GM12878 (cell line): Measurements from ENCODE around the gene PLXNA4. TPM values are rescaled to one million over a fixed set of nuclear protein-coding genes. Genes with fewer than 3 reads are reported as not detected.

Experiments used
- CEBPZ ChIP-seq: fragments of 150-350 bp; IDR thresholded peaks from 2 replicates; pipeline ENCODE4 v1.6.1; 2016; ENCODE audit warnings: low read depth, low read length
- HDAC2 ChIP-seq: fragments of 200-600 bp; sonication (generic); IDR thresholded peaks from 2 replicates; pipeline ENCODE4 v1.6.1; 2017
- NR2C2 ChIP-seq: IDR thresholded peaks from 2 replicates; pipeline ENCODE4 v1.6.1; 2011; ENCODE audit warnings: borderline replicate concordance, low read depth; ENCODE audit not compliant: control insufficient read depth, insufficient read length
- RCOR1 ChIP-seq: conservative IDR thresholded peaks from 2 replicates; pipeline ENCODE4 v1.6.1; 2012; ENCODE audit warnings: low read depth, low read length, improper control_type of control experiment
- REST ChIP-seq: IDR thresholded peaks from 2 replicates; pipeline ENCODE4 v1.6.1; 2012; ENCODE audit warnings: mild to moderate bottlenecking, low read depth, low read length
- polyA plus RNA-seq, 11 experiments: library from polyadenylated mRNA; depleted of rRNA in 4 of 11; unstranded in 6 of 11; stranded (reverse) in 5 of 11; fragments of >200 nt; fragmentation: Nextera tagmentation in 4 of 11; fragmentation: Illumina TruSeq in 1 of 11; extraction: Ambion mirVana in 4 of 11; extraction: Trizol in 1 of 11; gene quantifications; 1 replicate in 1 of 11; 2 replicates in 10 of 11; pipeline versions ENCODE4 v1.2.1 to v1.2.3, GENCODE V29; 2011 to 2016; ENCODE audit warnings: inconsistent platforms in 2 of 11, missing spikeins in 2 of 11, low read depth in 1 of 11
- total RNA-seq, 4 experiments: library from RNA; depleted of rRNA in 3 of 4; stranded (reverse); fragments of >200 nt in 3 of 4; fragmentation: Illumina TruSeq in 1 of 4; extraction: Trizol in 1 of 4; gene quantifications; 2 replicates each; pipeline versions ENCODE4 v1.2.1 to v1.2.3, GENCODE V29; 2013 to 2021
- TF ChIP-seq, protein P1 (sequence below): fragments of 450-650 bp; IDR thresholded peaks from 2 replicates; pipeline ENCODE4 v1.6.1; 2017; ENCODE audit warnings: mild to moderate bottlenecking, moderate library complexity

PLXNA4 gene
- total and polyA plus RNA-seq, 10 of the 15 experiments (the other 5 are each of a cell fraction or from before 2014, with no cell fraction given) = 0.03 TPM; not detected in 9

GRCh38 chr7:132398253-132398925, 177.9 kb downstream of the PLXNA4 start (continued):
- TF ChIP-seq, protein P1, sequence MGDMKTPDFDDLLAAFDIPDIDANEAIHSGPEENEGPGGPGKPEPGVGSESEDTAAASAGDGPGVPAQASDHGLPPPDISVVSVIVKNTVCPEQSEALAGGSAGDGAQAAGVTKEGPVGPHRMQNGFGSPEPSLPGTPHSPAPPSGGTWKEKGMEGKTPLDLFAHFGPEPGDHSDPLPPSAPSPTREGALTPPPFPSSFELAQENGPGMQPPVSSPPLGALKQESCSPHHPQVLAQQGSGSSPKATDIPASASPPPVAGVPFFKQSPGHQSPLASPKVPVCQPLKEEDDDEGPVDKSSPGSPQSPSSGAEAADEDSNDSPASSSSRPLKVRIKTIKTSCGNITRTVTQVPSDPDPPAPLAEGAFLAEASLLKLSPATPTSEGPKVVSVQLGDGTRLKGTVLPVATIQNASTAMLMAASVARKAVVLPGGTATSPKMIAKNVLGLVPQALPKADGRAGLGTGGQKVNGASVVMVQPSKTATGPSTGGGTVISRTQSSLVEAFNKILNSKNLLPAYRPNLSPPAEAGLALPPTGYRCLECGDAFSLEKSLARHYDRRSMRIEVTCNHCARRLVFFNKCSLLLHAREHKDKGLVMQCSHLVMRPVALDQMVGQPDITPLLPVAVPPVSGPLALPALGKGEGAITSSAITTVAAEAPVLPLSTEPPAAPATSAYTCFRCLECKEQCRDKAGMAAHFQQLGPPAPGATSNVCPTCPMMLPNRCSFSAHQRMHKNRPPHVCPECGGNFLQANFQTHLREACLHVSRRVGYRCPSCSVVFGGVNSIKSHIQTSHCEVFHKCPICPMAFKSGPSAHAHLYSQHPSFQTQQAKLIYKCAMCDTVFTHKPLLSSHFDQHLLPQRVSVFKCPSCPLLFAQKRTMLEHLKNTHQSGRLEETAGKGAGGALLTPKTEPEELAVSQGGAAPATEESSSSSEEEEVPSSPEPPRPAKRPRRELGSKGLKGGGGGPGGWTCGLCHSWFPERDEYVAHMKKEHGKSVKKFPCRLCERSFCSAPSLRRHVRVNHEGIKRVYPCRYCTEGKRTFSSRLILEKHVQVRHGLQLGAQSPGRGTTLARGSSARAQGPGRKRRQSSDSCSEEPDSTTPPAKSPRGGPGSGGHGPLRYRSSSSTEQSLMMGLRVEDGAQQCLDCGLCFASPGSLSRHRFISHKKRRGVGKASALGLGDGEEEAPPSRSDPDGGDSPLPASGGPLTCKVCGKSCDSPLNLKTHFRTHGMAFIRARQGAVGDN = no peak
- no peak for TF ChIP-seq HDAC2
- TF ChIP-seq RCOR1 = no peak
- no peak for TF ChIP-seq REST
- no peak for TF ChIP-seq NR2C2
- no peak for TF ChIP-seq CEBPZ
